OCI-LY7 (cell line): ENCODE data around the gene NAA10. TPM values are rescaled to one million over a fixed set of nuclear protein-coding genes. Genes with fewer than 3 reads are reported as not detected.

ENCODE experiments used
- BruUV-seq: library from RNA; stranded (reverse); fragments of 400-500 nt; replicated peaks from 2 replicates; lab custom pipeline; 2021; lab: Mats Ljungman, UMichigan
- CTCF ChIA-PET: fragments of 300-600 bp; sonication (Branson Sonifier 250); formaldehyde crosslinking; loops from one replicate; lab custom pipeline; 2022; ENCODE audit warnings: antibody characterized with exemption; ENCODE audit not compliant: unreplicated experiment; lab: Charles Lee
- POLR2A ChIA-PET: fragments of 300-600 bp; sonication (Branson Sonifier 250); formaldehyde crosslinking; loops from one replicate; lab custom pipeline; 2022; ENCODE audit warnings: antibody characterized with exemption; lab: Charles Lee
- DNase-seq: peaks from one replicate; pipeline ENCODE4 v3.0.0-alpha.2; 2015; ENCODE audit warnings: low spot score
- H2AFZ ChIP-seq: fragments of 200-600 bp; sonication (generic), shearing (Covaris generic); 2 replicates; pipeline ENCODE4 v1.6.1; 2014; ENCODE audit warnings: mild to moderate bottlenecking, antibody characterized with exemption, low read length, moderate library complexity
- H3K27ac ChIP-seq: fragments of 200-600 bp; sonication (generic); 2 replicates; pipeline ENCODE4 v1.5.1; 2014; ENCODE audit warnings: mixed run types, low read depth, mild to moderate bottlenecking, moderate library complexity, low read length, inconsistent platforms; ENCODE audit not compliant: poor library complexity, severe bottlenecking
- H3K36me3 ChIP-seq: fragments of 200-600 bp; sonication (generic); 2 replicates; pipeline ENCODE4 v1.6.1; 2014; ENCODE audit warnings: mild to moderate bottlenecking, antibody characterized with exemption, low read length, moderate library complexity, mixed read lengths; ENCODE audit not compliant: insufficient read depth
- H3K4me1 ChIP-seq: fragments of 200-600 bp; sonication (generic); 2 replicates; pipeline ENCODE4 v1.5.1; 2014; ENCODE audit warnings: mild to moderate bottlenecking, low read length; ENCODE audit not compliant: insufficient read depth, poor library complexity, severe bottlenecking
- H3K4me2 ChIP-seq: fragments of 200-600 bp; sonication (generic); 2 replicates; pipeline ENCODE4 v1.6.1; 2014; ENCODE audit warnings: mild to moderate bottlenecking, low read length
- H3K4me3 ChIP-seq: fragments of 200-600 bp; sonication (generic); 2 replicates; pipeline ENCODE4 v1.5.1; 2014; ENCODE audit warnings: mild to moderate bottlenecking, low read depth, low read length; ENCODE audit not compliant: poor library complexity, severe bottlenecking
- H3K79me2 ChIP-seq: fragments of 200-600 bp; sonication (generic); 2 replicates; pipeline ENCODE4 v1.6.1; 2016; ENCODE audit warnings: low read depth, mild to moderate bottlenecking, low read length, moderate library complexity, mixed read lengths; ENCODE audit not compliant: insufficient read depth
- H3K9me2 ChIP-seq: fragments of 200-600 bp; sonication (generic); 2 replicates; pipeline ENCODE4 v1.6.1; 2016; ENCODE audit warnings: mild to moderate bottlenecking, low read length, mixed read lengths; ENCODE audit not compliant: insufficient read depth
- H3K9me3 ChIP-seq: fragments of 200-600 bp; sonication (generic); 2 replicates; pipeline ENCODE4 v1.6.1; 2014; ENCODE audit warnings: mild to moderate bottlenecking, mixed run types, low read length, mixed read lengths
- H4K20me1 ChIP-seq: fragments of 200-600 bp; sonication (generic); 2 replicates; pipeline ENCODE4 v1.6.1; 2014; ENCODE audit warnings: mild to moderate bottlenecking, antibody characterized with exemption, low read length, moderate library complexity, mixed read lengths; ENCODE audit not compliant: insufficient read depth
- EZH2phosphoT487 ChIP-seq: fragments of 200-600 bp; sonication (generic); IDR thresholded peaks from 2 replicates; pipeline ENCODE4 v1.6.1; 2018; ENCODE audit warnings: low read depth, borderline replicate concordance, mild to moderate bottlenecking, mixed run types, antibody characterized with exemption, low read length, moderate library complexity, mixed read lengths
- intact Hi-C: fragments of 100-400 bp; cut with micrococcal nuclease; formaldehyde crosslinking; loops from one replicate; pipeline ENCODE4 v1.10.0; 2022; ENCODE audit not compliant: unreplicated experiment
- total RNA-seq, 2 experiments: library from RNA; depleted of rRNA in 1 of 2; stranded (reverse); fragments of >200 nt in 1 of 2; shearing (Covaris generic) in 1 of 2; gene quantifications; 2 replicates each; pipeline ENCODE4 v1.2.3, GENCODE V29; 2014 to 2022
- TF ChIP-seq, protein P1 (sequence below): fragments of 200-600 bp; sonication (generic); conservative IDR thresholded peaks from 2 replicates; pipeline ENCODE4 v1.5.1; 2014; ENCODE audit warnings: mild to moderate bottlenecking, antibody characterized with exemption, low read length, moderate library complexity, mixed read lengths

The NAA10 gene
- total RNA-seq, 2 experiments from 2014 or later, result 82.7 to 105 TPM

DNA sequence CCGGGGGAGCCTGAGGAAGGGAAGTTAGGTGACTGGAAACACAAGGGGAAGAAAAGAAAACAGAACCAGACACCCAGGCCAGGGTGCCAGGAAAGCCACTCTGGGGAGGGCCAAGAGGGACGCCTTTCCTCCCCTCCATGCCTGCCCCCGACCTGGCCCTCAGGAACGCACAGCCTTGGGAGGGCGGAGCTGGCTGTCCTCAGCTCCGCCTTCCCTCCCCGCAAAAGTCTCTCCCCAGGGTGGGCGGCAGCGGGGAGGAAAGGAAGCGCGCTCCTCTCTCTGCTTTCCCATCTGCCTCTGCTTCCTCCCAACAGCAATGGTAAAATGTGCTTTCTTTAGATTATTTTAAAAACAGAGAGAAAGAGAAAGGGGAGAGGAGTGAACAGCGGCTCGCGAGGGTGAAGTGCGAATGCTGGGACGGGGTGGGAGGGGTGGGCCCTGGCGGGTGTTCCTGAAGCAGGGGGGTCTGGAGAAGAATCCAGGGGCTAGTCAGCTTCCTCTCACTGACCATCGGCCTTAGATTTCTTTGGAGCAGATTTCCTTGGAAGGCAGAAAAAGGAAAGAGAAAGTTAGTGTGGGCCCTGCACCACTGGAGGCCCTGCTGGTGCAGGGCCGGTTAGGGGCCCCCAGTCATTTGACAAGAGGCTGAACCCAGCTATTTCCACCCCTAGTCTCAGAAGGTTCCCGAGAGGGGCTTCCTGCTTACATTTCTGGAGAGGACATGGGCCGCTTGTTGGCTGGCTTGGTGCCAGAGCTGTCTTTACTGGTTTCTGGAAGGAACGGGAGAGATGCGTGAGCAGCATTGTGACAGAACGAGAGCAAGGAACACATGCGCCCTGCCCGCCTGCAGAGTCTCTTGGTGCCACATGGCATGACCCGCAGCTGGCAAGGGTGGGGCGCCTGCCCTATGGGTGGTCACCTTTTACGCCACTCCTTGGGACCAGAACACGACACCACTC is 14.3 kb upstream of the NAA10 start:
- Histone ChIP-seq H4K20me1 (no peaks in the 10 kb centered on the region), H3K4me1 (peaks cover 15% of the 10 kb centered on the region), H3K27ac (no peak overlapping the region), H3K4me3 (no peak overlapping the region), H3K9me3 (no peaks in the 10 kb centered on the region), H3K9me2 (no peaks in the 10 kb centered on the region), H2AFZ (no peak overlapping the region), H3K36me3 (peaks cover 77% of the 10 kb centered on the region), H3K4me2 (no peak overlapping the region), H3K79me2 (no peaks in the 10 kb centered on the region)
- ChIA-PET POLR2A (interaction anchor here (1.3 kb wide), 2 partner anchors 24 to 26 kb away, joined by 3 read pairs; no protein-coding TSS in a partner anchor), CTCF (interaction anchor here (0.6 kb wide), 1 partner anchor 56 kb away, joined by 6 read pairs; no protein-coding TSS in a partner anchor)
- intact Hi-C loops, result no loop called here
- TF ChIP-seq, protein P1, sequence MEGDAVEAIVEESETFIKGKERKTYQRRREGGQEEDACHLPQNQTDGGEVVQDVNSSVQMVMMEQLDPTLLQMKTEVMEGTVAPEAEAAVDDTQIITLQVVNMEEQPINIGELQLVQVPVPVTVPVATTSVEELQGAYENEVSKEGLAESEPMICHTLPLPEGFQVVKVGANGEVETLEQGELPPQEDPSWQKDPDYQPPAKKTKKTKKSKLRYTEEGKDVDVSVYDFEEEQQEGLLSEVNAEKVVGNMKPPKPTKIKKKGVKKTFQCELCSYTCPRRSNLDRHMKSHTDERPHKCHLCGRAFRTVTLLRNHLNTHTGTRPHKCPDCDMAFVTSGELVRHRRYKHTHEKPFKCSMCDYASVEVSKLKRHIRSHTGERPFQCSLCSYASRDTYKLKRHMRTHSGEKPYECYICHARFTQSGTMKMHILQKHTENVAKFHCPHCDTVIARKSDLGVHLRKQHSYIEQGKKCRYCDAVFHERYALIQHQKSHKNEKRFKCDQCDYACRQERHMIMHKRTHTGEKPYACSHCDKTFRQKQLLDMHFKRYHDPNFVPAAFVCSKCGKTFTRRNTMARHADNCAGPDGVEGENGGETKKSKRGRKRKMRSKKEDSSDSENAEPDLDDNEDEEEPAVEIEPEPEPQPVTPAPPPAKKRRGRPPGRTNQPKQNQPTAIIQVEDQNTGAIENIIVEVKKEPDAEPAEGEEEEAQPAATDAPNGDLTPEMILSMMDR, result no peak
- no peak for TF ChIP-seq EZH2phosphoT487
- no peak for DNase-seq
- BruUV-seq, result no TSS peak

DNA sequence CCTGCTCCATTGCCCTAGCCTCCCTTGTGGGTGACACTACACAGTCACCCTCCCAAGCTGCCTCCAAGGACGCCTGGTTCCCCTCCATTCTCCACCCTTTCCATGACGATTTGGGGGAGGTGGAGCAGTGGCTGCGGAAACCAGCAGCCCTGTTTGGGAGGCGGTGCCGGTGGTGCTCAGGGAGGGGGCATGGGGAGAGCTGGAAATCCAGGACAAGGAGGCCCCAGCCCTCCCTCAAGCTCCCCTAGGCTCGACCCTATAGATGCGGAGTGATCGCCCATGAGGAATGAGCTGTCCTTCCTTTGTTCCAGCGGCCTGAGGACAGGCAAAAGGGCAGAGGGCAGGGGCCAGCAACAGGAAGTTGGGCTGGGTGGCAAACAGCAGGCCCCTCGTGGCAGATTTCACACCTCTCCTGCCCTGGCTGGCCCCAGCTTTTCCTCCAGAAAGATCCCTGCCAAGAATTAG is 13.2 kb upstream of the NAA10 start:
- CTCF ChIA-PET, result interaction anchor here (0.6 to 1.5 kb wide), 2 partner anchors 23 to 55 kb away, joined by 6 to 11 read pairs; no protein-coding TSS in a partner anchor
- Histone ChIP-seq H3K79me2 (no peaks in the 10 kb centered on the region), H3K9me3 (no peaks in the 10 kb centered on the region), H3K36me3 (peaks cover 66% of the 10 kb centered on the region), H2AFZ (no peak overlapping the region), H3K9me2 (no peaks in the 10 kb centered on the region), H3K4me3 (no peak overlapping the region), H3K4me2 (no peak overlapping the region), H3K27ac (no peak overlapping the region), H4K20me1 (no peaks in the 10 kb centered on the region), H3K4me1 (peaks cover 16% of the 10 kb centered on the region)
- intact Hi-C loops, result no loop called here
- DNase-seq, result no peak
- BruUV-seq, result no TSS peak
- TF ChIP-seq EZH2phosphoT487, result no peak
- TF ChIP-seq, protein P1, result no peak
- POLR2A ChIA-PET, result interaction anchor here (0.8 to 1.3 kb wide), 3 partner anchors 20 to 25 kb away, joined by 3 read pairs; no protein-coding TSS in a partner anchor
